SK-N-SH (cell line): ENCODE results near the gene ZNF253.

Experiments used
- MAX ChIP-seq: IDR thresholded peaks from 2 replicates; pipeline ENCODE4 v1.4.0; 2012; ENCODE audit warnings: low read depth
- SMC3 ChIP-seq: IDR thresholded peaks from 2 replicates; pipeline ENCODE4 v1.6.1; 2012; ENCODE audit warnings: low read depth, low read length, improper control_type of control experiment

- no peak for TF ChIP-seq MAX
- no peak for TF ChIP-seq SMC3
Observed at GRCh38 chr19:19817357-19817756, 48.3 kb upstream of the ZNF253 start.
